Measurements from ENCODE around the gene TMEM235.
"Not testable (repeated sequence)": the region's sequence is repeated elsewhere in the genome, so short reads cannot be mapped to it uniquely, and the experiment has no call there.

The TMEM235 gene

GRCh38 chr17:78249818-78250806, 18.7 kb downstream of the TMEM235 start:
- H3K4me3 ChIP-seq (ENCODE audit: low read depth, low read length) = no peak overlapping the region
- H3K9me3 ChIP-seq (ENCODE audit: severe bottlenecking) = peaks cover 8% of the 10 kb centered on the region
- TF ChIP-seq, protein P1, sequence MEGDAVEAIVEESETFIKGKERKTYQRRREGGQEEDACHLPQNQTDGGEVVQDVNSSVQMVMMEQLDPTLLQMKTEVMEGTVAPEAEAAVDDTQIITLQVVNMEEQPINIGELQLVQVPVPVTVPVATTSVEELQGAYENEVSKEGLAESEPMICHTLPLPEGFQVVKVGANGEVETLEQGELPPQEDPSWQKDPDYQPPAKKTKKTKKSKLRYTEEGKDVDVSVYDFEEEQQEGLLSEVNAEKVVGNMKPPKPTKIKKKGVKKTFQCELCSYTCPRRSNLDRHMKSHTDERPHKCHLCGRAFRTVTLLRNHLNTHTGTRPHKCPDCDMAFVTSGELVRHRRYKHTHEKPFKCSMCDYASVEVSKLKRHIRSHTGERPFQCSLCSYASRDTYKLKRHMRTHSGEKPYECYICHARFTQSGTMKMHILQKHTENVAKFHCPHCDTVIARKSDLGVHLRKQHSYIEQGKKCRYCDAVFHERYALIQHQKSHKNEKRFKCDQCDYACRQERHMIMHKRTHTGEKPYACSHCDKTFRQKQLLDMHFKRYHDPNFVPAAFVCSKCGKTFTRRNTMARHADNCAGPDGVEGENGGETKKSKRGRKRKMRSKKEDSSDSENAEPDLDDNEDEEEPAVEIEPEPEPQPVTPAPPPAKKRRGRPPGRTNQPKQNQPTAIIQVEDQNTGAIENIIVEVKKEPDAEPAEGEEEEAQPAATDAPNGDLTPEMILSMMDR (IDR thresholded peaks at IDR 0.05; ENCODE audit: low read depth, low read length) = no peak
- H3K27me3 ChIP-seq (ENCODE audit: insufficient read depth, low read depth, severe bottlenecking) = no peaks in the 10 kb centered on the region
- no peak for DNase-seq
- H3K36me3 ChIP-seq = peaks cover 3% of the 10 kb centered on the region
- H3K27ac ChIP-seq = no peak overlapping the region

- no peaks in the 10 kb centered on the region for H3K27me3 ChIP-seq (ENCODE audit: insufficient read depth, low read depth, severe bottlenecking)
- DNase-seq = peak; percentile 96
These were observed 19.7 kb downstream of the TMEM235 start for GRCh38 chr17:78250891-78251772.

DNA sequence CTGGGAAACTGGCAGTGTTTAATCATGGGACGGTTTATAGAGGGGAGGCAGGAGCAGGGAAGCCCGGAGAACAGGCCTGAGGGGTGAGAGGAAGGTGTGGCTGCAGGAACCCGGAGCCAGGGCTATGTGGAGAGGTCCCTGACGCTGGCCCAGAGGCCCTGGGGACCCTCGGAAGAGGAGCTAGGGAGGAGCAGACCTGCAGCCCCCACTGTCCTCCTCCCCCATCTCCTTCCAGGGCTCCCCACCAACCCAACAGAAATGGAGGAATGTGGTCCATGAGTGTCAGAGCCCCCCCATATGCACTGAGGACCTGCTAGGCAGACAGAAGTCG, 20.3 kb downstream of the TMEM235 start:
- H3K4me3 ChIP-seq (ENCODE audit: low read depth, low read length) = no peak overlapping the region
- TF ChIP-seq, protein P1 (IDR thresholded peaks at IDR 0.05; ENCODE audit: low read depth, low read length) = no peak
- H3K9me3 ChIP-seq (ENCODE audit: severe bottlenecking) = no peaks in the 10 kb centered on the region
- DNase-seq = no peak
- peaks cover 3% of the 10 kb centered on the region for H3K36me3 ChIP-seq
- no peak overlapping the region for H3K27ac ChIP-seq
- no peaks in the 10 kb centered on the region for H3K27me3 ChIP-seq (ENCODE audit: insufficient read depth, low read depth, severe bottlenecking)

More at GRCh38 chr17:78250891-78251772, 19.7 kb downstream of the TMEM235 start:
- Histone ChIP-seq H3K36me3 (peaks cover 3% of the 10 kb centered on the region), H3K9me3 (ENCODE audit: severe bottlenecking) (no peaks in the 10 kb centered on the region), H3K4me3 (ENCODE audit: low read depth, low read length) (no peak overlapping the region), H3K27ac (no peak overlapping the region)
- TF ChIP-seq, protein P1 (IDR thresholded peaks at IDR 0.05; ENCODE audit: low read depth, low read length) = peak; percentile 100

GRCh38 chr17:78252111-78252634, 20.7 kb downstream of the TMEM235 start:
- no peak overlapping the region for H3K4me3 ChIP-seq (ENCODE audit: low read depth, low read length)
- H3K36me3 ChIP-seq = peaks cover 3% of the 10 kb centered on the region
- no peaks in the 10 kb centered on the region for H3K9me3 ChIP-seq (ENCODE audit: severe bottlenecking)
- DNase-seq = peak; percentile 13
- H3K27ac ChIP-seq = no peak overlapping the region
- TF ChIP-seq, protein P1 (IDR thresholded peaks at IDR 0.05; ENCODE audit: low read depth, low read length) = no peak
- no peaks in the 10 kb centered on the region for H3K27me3 ChIP-seq (ENCODE audit: insufficient read depth, low read depth, severe bottlenecking)

GRCh38 chr17:78252701-78253635, 21.5 kb downstream of the TMEM235 start:
- no peak overlapping the region for H3K4me3 ChIP-seq (ENCODE audit: low read depth, low read length)
- TF ChIP-seq, protein P1 (IDR thresholded peaks at IDR 0.05; ENCODE audit: low read depth, low read length) = no peak
- peaks cover 3% of the 10 kb centered on the region for H3K36me3 ChIP-seq
- DNase-seq = peak; percentile 19
- H3K27me3 ChIP-seq (ENCODE audit: insufficient read depth, low read depth, severe bottlenecking) = no peaks in the 10 kb centered on the region
- no peak overlapping the region for H3K27ac ChIP-seq
- H3K9me3 ChIP-seq (ENCODE audit: severe bottlenecking) = no peaks in the 10 kb centered on the region

DNA sequence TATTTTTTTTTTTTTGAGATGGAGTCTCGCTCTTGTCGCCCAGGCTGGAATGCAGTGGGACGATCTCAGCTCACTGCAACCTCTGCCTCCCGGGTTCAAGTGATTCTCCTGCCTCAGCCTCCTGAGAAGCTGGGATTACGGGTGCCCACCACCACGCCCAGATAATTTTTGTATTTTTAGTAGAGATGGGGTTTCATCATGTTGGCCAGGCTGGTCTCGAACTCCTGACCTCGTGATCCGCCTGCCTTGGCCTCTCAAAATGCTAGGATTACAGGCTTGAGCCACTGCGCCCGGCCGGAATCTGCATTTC, 22.2 kb downstream of the TMEM235 start:
- not testable (repeated sequence) for H3K27me3 ChIP-seq (ENCODE audit: insufficient read depth, low read depth, severe bottlenecking); H3K27ac ChIP-seq; H3K9me3 ChIP-seq (ENCODE audit: severe bottlenecking); H3K36me3 ChIP-seq; DNase-seq
- peak overlapping the region; percentile 83 for H3K4me3 ChIP-seq (ENCODE audit: low read depth, low read length)

Measured in WERI-Rb-1 (cell line).